Mononuclear cell (primary cell): ENCODE data around the gene NADSYN1. TPM values are rescaled to one million over a fixed set of nuclear protein-coding genes. Genes with fewer than 3 reads are reported as not detected.

Experiments
- H3K27me3 ChIP-seq: 2 replicates; pipeline ENCODE4 v1.6.0; 2011; ENCODE audit warnings: low read length, control low read depth; ENCODE audit not compliant: insufficient read depth
- H3K4me1 ChIP-seq: 2 replicates; pipeline ENCODE4 v1.5.1; 2011; ENCODE audit warnings: mild to moderate bottlenecking, low read length, control low read depth; ENCODE audit not compliant: insufficient read depth
- H3K4me3 ChIP-seq: 2 replicates; pipeline ENCODE4 v1.5.1; 2011; ENCODE audit warnings: mild to moderate bottlenecking, low read length, moderate library complexity
- H3K9me3 ChIP-seq: 2 replicates; pipeline ENCODE4 v1.5.1; 2011; ENCODE audit warnings: low read depth, mild to moderate bottlenecking, control low read depth, low read length
- total RNA-seq: library from RNA; depleted of rRNA; stranded (reverse); fragments of >200 nt; gene quantifications from one replicate; pipeline ENCODE4 v1.2.3, GENCODE V29; 2012

The NADSYN1 gene
- total RNA-seq, 1 donor, result 79.4 TPM

DNA sequence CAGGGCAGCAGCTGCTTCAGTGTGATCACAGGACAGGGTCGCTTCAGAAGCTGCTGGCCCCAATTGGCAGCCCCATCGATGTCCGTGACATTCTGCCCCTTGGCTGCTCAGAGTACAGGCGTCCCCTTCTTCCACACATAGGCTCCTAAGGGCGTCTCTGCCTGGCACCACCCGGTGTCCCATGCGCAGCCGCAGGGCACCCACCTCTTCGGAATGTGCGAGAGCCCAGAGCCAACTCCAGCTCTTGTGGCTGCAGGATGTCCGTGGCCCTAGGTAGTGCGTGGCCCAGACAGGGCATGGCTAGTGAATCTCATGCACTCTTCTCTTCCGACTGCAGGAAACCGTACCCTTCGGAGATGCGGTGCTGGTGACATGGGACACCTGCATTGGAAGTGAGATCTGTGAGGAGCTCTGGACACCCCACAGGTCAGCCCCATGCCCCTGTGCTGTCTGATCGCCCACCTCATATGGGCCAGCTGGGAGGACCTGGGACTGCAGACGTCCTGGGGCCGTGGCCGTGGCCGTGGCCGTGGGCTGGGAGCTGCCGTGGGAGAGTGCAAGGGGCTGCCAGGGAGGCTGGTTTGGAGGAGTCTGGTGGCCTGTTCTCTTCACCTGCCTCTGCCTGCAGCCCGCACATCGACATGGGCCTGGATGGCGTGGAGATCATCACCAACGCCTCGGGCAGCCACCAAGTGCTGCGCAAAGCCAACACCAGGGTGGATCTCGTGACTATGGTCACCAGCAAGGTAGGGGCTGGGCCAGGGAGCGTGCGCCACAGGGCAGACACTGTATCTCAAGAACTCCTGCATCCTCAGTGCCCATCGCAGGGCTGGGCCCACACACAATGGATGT lies 20.2 kb downstream of the NADSYN1 start:
- Histone ChIP-seq H3K27me3 (no peaks in the 10 kb centered on the region), H3K4me3 (no peak overlapping the region), H3K9me3 (no peaks in the 10 kb centered on the region), H3K4me1 (no peaks in the 10 kb centered on the region)

DNA sequence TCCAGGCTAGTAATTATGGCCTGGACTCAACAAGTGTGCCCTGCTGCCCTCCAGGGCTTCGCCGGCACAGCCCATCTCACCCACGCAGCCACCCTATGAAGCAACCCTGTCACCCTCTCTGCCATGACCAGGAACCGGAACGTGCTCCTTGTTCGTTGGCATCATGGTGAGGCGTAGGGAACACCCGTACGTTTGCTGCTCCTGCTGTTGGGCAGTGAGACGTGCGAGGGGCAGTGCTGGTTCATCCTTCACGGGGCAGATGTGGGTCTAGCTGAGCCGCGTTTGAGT lies 20.7 kb downstream of the NADSYN1 start:
- H3K27me3 ChIP-seq, result no peaks in the 10 kb centered on the region
- no peaks in the 10 kb centered on the region for H3K4me1 ChIP-seq
- no peak overlapping the region for H3K4me3 ChIP-seq
- H3K9me3 ChIP-seq, result no peaks in the 10 kb centered on the region

DNA sequence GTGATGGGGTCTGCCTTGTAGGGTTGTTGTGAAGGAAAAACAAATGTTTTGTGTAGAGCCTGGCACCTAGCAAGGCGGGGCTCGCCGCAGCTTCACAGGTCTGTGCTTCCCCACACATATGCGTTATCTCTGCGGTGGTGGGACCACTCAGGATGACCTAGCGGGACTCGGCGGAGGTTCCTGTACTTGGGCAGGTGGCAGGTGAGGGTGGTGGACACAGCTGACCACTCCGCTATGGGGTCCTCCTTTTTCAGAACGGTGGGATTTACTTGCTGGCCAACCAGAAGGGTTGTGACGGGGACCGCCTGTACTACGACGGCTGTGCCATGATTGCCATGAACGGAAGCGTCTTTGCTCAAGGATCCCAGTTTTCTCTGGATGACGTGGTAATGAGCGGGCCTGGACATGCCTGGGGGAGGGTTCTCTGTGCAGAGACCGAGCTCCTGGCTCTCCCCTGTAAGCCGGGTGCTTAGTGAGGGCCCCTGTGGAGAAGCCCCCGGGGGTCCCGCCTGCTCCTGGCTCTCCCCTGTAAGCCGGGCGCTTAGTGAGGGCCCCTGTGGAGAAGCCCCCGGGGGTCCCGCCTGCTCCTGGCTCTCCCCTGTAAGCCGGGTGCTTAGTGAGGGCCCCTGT lies 21.3 kb downstream of the NADSYN1 start:
- Histone ChIP-seq H3K4me3 (no peak overlapping the region), H3K9me3 (no peaks in the 10 kb centered on the region), H3K4me1 (no peaks in the 10 kb centered on the region), H3K27me3 (no peaks in the 10 kb centered on the region)

DNA sequence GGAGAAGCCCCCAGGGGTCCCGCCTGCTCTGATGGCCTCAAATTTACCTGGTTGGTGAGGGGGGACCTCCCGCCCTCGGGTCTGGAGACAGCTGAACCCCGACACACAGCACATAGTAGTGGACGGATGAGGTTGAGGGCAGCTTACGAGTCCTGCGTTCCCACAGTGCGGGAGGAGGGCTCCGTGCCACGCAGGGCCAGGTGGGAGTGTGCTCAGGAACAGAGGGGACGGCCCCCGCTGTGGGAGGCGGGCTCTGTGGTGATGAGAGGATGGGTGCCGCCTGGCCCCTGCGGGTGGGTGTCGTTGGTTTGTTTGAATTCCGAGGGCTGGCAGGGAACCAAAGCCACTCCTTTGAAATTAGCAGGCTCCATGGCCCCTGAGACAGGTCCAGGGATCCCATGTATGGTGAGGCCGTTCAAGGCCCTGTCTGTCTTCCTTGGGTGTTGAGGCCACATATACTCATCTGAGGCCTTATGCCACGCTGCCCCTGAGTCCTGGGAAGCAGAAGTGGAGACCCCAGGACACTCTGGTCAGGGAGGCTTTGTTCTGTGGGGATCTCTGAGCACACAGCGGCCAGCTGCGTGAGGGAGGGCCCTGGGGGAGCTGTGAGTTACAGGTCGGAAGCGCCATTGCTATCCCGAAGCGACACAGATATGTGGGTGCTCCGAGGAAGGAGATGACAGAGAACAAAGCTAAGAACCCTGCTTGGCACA lies 21.9 kb downstream of the NADSYN1 start:
- H3K27me3 ChIP-seq, result no peaks in the 10 kb centered on the region
- no peaks in the 10 kb centered on the region for H3K9me3 ChIP-seq
- no peaks in the 10 kb centered on the region for H3K4me1 ChIP-seq
- H3K4me3 ChIP-seq, result no peak overlapping the region

DNA sequence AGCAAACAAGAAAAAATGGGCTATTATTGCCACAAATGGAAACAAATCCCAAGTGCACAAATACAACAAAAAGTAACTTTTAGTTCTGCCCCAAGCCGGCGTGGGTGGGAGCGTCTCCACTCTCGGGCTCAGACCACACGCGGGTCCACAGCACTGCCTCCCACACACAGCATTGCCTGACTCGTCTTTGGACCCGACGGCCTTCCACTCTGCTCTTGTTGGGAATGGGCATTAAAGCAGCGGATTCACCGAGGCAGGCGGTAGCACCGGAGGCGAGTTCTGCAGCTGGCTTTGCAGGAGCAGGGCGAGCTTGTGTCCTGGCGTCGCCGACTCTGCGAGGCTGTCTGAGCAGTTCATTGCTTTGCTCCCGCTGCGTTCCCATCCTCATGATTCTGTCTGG lies 23.0 kb downstream of the NADSYN1 start:
- no peak overlapping the region for H3K4me3 ChIP-seq
- no peaks in the 10 kb centered on the region for H3K27me3 ChIP-seq
- no peaks in the 10 kb centered on the region for H3K4me1 ChIP-seq
- no peaks in the 10 kb centered on the region for H3K9me3 ChIP-seq

DNA sequence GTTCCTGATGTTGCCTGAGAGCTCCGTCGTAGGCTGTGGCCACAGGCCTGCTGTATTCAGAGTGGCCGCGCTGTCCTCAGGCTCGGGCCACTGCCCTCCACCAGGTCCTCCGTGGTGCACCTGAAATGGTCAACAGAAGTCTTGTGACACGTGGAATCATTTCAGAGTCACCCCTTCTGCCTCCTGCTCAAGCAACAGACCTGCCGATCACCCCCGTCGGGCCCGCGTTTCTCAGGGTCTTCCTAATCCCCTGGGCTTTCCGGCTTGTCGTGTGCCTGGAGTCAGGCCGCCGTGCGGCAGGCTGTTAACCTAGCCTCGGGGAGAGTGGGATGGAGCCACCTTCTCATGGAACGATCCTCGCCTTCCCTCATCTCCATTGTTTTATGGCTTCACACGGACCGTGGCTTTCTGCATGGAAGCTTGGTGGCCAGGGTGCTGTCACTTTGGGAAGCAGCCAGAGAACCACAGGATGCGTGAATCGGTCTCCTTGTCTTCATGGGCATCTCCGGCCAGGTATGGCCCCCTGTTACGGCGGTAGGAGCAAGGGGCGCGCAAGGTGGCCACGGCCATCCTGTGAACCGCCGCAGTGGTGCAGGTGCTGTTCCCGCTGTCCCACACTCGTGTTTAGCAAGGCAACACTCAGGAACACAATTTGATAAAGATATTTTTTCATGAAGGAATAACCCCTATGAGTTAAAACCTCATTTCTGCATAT lies 24.1 kb downstream of the NADSYN1 start:
- H3K4me1 ChIP-seq, result no peaks in the 10 kb centered on the region
- H3K27me3 ChIP-seq, result no peaks in the 10 kb centered on the region
- H3K9me3 ChIP-seq, result no peaks in the 10 kb centered on the region
- H3K4me3 ChIP-seq, result no peak overlapping the region

DNA sequence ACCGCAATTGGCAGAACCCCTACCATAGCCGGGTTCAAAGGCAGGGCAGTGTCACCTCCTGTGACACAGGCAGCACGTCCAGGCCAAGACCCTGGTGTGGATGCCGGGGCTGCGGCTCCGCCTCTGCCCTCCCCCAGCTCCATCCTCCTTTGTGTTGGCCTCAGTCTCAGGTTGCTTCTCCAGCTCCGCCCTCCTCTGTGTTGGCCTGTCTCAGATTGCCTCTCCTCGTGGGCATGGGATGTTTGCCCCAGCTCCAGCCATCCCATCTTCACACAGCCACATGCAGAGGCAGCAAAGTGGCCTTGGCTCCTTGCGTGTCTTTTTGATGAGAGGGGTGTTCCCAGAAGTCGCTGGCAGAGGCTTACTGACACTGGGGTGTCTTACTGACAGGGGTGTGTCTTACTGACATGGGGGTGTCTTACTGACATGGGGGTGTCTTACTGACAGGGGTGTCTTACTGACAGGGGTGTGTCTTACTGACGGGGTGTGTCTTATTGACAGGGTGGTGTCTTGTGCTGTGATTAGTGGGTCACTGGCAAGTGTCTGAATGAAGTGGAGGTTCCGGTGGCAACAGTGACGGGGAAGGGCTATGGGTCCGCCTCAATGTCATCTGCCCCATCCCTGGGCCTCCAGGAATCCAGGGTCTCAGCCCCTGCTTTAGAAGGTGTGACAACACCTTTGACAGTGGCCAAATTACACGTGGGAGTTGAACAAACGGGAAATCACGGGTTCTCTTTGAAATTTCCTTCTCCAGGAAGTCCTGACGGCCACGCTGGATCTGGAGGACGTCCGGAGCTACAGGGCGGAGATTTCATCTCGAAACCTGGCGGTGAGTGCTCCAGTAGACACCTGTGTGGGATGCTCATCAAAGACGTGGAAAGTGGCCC lies 24.9 kb downstream of the NADSYN1 start:
- H3K4me3 ChIP-seq, result no peak overlapping the region
- H3K9me3 ChIP-seq, result no peaks in the 10 kb centered on the region
- H3K27me3 ChIP-seq, result no peaks in the 10 kb centered on the region
- no peaks in the 10 kb centered on the region for H3K4me1 ChIP-seq

DNA sequence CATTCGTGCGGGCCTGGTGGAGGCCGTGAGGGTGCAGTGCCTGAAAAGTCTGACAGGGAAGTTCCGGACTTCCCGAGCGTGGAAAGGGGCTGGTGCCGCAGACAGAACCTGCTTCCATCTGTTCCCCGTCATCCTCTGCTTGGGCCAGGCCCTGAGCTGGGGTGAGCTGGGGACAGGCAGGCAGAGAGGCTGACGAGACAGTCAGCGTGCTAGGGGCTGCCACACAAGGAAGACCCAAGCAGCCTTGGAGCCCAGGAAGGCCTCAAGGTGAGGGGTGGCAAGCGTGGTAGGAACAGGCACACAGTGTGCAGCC lies 25.5 kb downstream of the NADSYN1 start:
- Histone ChIP-seq H3K9me3 (no peaks in the 10 kb centered on the region), H3K27me3 (no peaks in the 10 kb centered on the region), H3K4me1 (no peaks in the 10 kb centered on the region), H3K4me3 (no peak overlapping the region)

DNA sequence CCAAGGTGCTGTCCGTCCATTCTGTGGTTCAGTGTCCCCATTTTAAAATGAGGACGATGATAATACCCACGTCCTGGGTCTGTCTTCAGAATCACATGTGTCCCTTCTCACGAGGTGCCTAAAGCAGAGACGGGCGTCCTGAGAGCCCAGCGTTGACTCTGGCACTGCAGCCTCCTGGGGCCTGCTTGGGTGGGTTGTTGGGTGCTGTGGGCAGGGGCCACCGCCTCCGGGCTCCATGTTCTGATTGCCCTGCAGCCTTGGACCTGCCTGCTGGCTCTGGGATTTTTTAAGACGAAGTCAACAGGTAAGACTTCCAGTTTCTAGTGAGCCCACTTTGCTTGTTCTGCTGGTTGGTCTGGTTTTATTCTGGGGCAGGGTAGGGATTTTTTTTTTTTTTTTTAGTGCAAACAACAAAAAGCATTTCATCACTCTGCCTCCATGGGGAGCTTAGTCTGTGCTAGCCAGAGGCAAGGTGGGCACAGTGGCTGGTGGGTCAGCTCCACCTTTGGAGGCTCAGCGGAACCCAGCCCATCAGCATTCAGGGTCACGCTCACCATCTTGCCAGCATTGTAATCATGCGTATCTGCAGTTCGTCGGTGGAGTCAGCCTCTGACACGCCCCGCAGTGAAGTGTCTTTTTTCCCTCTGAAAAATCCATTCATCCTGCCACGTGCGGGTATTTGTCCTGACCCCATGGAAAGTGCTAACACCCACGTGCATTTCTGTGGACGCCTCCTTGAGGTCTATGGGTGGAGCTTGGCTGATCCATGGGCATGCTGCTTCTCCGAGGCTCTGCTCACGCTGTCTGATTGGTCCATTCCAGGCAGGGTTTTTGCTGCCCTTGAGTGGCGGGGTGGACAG lies 28.3 kb downstream of the NADSYN1 start:
- Histone ChIP-seq H3K27me3 (no peaks in the 10 kb centered on the region), H3K9me3 (no peaks in the 10 kb centered on the region), H3K4me1 (no peaks in the 10 kb centered on the region), H3K4me3 (no peak overlapping the region)

DNA sequence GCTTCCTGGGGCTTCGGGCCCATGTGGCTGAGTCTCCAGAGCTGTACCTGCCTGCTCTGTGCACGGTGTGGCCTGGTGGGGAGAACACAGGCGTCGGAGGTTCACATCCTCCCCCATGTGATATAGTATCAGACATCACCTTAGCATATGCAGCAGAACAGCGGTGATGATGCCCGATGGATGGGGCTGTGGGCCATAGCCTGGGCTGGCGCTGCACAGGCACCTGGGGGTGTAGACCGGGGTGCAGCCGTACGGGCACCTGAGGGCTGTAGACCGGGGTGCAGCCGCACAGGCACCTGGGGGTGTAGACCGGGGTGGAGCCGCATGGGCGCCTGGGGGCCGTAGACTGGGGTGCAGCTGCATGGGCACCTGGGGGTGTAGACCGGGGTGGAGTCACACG lies 29.2 kb downstream of the NADSYN1 start:
- H3K4me3 ChIP-seq, result no peak overlapping the region
- no peaks in the 10 kb centered on the region for H3K9me3 ChIP-seq
- H3K27me3 ChIP-seq, result no peaks in the 10 kb centered on the region
- H3K4me1 ChIP-seq, result no peaks in the 10 kb centered on the region

DNA sequence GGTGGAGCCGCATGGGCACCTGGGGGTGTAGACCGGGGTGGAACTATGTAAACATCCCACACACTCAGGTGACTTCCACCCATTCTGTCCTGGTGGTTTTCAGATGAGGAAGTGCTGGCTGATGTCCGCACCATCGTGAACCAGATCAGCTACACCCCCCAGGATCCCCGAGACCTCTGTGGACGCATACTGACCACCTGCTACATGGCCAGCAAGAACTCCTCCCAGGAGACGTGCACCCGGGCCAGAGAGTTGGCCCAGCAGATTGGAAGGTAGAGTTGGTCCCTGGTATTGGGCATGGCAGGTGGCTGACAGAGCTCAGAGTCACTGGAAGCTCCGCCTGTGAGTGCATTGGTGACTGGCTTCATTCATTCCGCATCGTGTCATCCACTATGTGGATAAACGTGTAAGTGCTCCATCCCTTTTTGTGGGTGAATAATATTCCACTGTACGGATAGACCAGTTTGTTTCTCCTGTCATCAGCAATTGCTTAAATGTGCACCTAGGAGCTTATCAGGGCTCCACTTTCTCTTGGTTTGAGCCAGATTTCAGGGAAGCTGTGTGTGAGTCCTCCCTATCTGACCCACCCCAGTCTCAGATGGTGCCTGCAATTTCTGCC lies 29.9 kb downstream of the NADSYN1 start:
- no peak overlapping the region for H3K4me3 ChIP-seq
- no peaks in the 10 kb centered on the region for H3K27me3 ChIP-seq
- H3K4me1 ChIP-seq, result no peaks in the 10 kb centered on the region
- no peaks in the 10 kb centered on the region for H3K9me3 ChIP-seq

DNA sequence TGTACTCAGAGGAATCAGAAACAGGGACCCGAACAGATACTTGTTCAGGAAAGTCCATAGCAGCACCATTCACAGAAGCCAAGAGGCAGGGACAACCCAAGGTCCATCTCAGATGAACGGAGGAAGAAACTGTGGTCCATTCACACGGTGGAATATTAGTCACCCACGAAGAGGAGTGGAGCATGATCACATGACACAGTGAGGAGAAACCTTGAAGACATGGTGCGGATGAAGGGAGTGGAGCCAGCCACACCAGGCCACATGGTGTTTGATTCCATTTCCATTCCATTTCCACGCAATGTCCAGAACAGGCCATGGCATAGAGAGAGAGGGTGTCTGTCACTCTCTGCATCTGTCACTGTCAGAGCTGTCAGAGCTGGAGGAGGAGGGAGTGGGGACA lies 30.7 kb downstream of the NADSYN1 start:
- H3K27me3 ChIP-seq, result no peaks in the 10 kb centered on the region
- H3K9me3 ChIP-seq, result no peaks in the 10 kb centered on the region
- H3K4me3 ChIP-seq, result no peak overlapping the region
- no peaks in the 10 kb centered on the region for H3K4me1 ChIP-seq

DNA sequence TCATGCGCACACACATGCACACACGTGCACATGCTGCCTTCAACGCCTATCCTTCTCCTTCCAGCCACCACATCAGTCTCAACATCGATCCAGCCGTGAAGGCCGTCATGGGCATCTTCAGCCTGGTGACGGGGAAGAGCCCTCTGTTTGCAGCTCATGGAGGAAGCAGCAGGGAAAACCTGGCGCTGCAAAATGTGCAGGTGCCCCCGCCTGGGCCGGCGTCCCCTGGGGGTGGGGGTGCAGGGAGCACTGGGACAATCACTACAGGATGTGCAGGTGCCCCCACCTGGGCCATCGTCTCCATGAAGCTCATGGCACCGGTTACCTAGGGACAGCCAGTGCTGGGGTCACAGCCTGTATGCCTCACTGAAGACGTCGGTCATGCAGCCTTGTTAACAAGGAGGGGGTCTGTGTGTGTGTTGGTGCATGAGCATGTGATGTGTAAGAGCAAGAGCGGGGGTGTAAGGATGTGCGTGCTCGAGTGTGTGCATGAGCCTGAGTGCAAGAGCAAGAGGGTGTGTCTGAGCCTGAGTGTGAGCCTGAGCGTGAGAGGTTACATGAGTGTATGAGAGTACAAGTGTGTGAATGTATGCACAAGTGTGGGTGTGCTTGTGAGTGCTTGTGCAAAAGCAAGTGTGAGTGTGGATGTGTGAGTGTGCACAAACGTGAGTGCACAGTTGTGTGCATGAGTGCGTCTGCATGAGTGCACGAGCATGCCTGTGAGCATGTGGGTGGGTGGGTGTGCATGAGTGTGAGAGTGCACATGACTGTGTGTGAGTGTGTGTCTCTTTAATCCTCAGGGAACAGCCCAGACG lies 31.5 kb downstream of the NADSYN1 start:
- Histone ChIP-seq H3K4me1 (no peaks in the 10 kb centered on the region), H3K27me3 (no peaks in the 10 kb centered on the region), H3K4me3 (no peak overlapping the region), H3K9me3 (no peaks in the 10 kb centered on the region)
